B cell (primary cell): ENCODE data around the gene GRID1.

Source experiments
- EZH2 ChIP-seq: IDR thresholded peaks from 2 replicates; pipeline ENCODE4 v1.6.1; 2012; ENCODE audit warnings: borderline replicate concordance, low read depth, mild to moderate bottlenecking, moderate library complexity, low read length; ENCODE audit not compliant: insufficient read depth, poor library complexity, severe bottlenecking
- TF ChIP-seq, protein P1 (sequence below): fragments of 200-600 bp; IDR thresholded peaks from one replicate; pipeline ENCODE4 v1.8.0; 2022; ENCODE audit warnings: antibody characterized with exemption, mild to moderate bottlenecking

DNA sequence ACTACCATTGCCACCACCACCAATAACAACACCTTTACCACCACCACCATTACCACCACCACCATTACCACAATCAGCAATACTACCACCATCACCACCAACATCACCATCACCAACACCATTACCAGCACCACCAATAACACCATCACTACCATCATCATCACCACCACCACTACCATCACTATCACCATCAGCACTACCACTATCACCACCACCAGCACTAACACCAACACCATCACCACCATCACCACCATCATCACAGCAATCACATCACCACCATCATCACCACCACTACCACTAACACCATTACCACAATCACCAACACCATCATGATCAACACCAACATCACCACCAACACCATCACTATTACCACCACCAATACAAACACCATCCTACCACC is 249.5 kb downstream of the GRID1 start:
- TF ChIP-seq, protein P1, sequence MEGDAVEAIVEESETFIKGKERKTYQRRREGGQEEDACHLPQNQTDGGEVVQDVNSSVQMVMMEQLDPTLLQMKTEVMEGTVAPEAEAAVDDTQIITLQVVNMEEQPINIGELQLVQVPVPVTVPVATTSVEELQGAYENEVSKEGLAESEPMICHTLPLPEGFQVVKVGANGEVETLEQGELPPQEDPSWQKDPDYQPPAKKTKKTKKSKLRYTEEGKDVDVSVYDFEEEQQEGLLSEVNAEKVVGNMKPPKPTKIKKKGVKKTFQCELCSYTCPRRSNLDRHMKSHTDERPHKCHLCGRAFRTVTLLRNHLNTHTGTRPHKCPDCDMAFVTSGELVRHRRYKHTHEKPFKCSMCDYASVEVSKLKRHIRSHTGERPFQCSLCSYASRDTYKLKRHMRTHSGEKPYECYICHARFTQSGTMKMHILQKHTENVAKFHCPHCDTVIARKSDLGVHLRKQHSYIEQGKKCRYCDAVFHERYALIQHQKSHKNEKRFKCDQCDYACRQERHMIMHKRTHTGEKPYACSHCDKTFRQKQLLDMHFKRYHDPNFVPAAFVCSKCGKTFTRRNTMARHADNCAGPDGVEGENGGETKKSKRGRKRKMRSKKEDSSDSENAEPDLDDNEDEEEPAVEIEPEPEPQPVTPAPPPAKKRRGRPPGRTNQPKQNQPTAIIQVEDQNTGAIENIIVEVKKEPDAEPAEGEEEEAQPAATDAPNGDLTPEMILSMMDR, result no peak
- TF ChIP-seq EZH2, result no peak
